NCI-H1048 (cell line): Measurements from ENCODE around the gene B2M.
A peak's percentile ranks its signal among the peaks of the same experiment; 100 is the strongest.
"Not testable (repeated sequence)": the region's sequence is repeated elsewhere in the genome, so short reads cannot be mapped to it uniquely, and the experiment has no call there.

ENCODE experiments used
- DNase-seq: peaks from one replicate; lab custom pipeline; 2025; lab: John Stamatoyannopoulos, UW

Gene B2M

DNA sequence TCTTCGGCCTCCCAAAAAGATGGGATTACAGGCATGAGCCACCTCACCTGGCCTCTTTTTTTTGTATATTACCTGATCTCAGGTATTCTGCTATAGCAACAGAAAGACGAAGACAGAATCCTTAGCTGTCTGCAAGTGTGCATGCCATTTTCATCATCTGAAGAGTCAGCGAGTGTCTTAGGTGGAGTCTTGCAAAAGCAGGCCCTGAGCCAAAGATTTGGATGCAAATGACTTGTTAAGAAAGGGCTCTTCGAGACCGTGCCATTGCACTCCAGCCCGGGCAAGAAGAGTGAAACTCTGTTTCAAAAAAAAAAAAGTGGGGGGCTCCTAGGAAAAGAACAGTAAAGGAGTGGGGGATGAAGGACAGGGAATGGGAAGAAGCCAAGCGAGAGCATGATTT is 14.8 kb downstream of the B2M start:
- no peak for DNase-seq

- no peak for DNase-seq
Measured at GRCh38 chr15:44726568-44727484, 15.5 kb downstream of the B2M start.

GRCh38 chr15:44727485-44728231 is 16.3 kb downstream of the B2M start:
- DNase-seq, result no peak

DNA sequence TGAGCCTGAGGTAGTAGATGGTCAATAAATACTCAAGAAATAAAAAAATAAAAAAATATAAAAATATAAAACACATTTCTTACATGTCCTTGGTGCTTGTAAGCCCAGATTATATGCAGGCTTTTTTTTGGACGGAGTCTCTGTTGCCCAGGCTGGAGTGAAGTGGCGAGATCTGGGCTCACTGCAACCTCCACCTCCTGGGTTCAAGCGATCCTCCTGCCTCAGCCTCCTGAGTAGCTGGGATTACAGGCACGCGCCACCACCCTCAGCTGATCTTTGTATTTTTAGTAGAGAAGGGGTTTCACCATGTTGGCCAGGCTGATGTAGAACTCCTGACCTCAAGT is 16.9 kb downstream of the B2M start:
- not testable (repeated sequence) for DNase-seq

GRCh38 chr15:44728576-44729407 is 17.5 kb downstream of the B2M start:
- peak; percentile 91 for DNase-seq

DNA sequence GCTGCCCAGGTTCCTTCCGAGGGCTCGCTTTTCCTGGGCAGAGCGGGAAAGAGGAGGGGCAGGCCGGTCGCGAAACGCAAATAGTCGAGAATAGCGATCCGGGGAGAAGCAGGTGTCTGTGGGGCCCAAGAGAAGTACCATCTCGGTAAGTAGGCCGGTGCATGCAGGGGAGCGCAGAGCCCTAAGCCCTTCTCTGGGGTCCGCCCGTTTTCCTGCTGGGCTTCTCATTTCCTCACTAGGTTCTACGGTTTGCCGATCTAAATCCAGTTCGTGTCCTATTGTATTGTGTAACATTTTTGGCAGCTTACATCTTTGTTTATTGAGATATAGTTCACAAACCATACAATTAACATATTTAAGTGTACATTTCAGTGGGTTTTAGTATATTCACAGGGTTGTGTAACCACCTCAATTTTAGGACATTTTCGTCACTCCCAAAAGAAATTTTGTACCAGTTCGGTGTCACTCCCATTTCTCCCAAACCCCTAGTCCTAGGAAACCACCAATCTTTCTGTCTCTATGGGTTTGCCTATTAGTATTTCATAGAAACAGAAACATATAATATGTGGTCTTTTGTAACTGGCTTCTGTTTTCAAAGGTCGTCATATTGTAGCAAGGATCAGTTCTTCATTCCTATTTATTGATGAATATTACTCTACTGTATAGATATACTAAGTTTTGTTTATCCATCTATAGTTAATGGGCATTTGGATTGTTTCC is 18.3 kb downstream of the B2M start:
- DNase-seq, result no peak

DNA sequence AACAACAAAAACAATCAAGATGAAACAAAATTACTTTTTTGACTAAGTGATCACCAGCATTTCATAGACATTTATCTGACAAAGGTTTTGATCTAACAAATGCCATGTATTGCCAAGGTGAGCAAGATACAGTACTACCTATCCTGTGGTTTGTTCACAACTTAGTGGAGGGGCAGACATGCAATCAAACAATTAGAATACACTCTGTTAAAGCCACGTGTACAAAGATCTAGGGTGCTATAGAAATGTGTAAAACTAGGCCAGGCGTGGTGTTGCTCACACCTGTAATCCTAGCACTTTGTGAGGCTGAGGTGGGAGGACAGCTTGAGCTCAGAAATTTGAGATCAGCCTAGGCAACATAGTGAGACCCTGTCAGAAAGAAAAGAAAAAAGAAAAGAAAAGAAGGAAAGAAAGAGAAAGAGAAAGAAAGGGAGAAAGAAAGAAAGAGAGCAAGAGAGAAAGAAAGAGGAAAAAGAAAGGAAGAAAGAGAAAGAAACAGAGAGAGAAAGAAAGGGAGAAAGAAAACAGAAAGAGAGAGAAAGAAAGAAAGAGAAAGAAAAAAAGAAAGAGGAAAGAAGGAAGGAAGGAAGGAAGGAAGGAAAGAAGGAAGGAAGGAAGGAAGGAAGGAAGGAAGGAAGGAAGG is 23.6 kb downstream of the B2M start:
- DNase-seq, result no peak

DNA sequence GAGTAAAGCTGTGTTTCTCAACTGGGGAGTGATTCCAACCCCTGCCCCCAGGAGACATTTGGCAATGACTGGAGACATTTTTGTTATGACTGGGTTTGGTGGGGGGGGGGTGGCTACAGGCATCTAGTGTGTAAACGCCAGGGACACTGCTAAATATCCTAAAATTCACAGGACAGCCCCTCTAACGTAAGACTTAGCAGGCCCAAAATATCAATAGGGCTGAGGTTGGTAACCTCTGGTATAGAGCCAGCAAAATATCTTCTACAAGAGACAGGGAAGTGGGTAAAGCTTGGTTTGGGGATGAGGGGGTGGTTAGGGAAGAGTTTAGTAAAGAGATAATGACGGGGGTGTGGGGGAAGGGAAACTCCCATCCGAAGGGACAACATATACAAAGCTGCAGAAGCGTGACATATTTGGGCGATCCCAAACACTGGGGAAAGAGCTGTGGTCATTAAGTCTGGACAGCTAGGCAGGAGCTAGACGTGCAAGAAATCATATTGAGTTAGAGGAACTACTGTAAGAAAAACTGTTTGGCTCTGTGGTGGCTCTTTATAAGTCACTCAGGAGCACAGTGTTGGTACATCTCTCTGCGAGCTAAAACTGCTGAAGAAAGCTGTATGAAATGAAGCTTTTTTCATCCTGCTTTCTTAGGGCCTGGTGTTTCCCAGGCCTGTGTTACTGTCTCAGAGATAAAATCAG is 24.3 kb downstream of the B2M start:
- no peak for DNase-seq

- no peak for DNase-seq
Measured at GRCh38 chr15:44736181-44736765, 25.0 kb downstream of the B2M start, which contains the start of gene TRIM69. Gene TRIM69 (plus strand): TSS chr15:44736528. CDS start chr15:44736705, 177 bp downstream.

GRCh38 chr15:44738340-44738984 is 27.1 kb downstream of the B2M start:
- peak; percentile 9 for DNase-seq

- DNase-seq, result not testable (repeated sequence)
Measured at GRCh38 chr15:44739222-44739847, 28.0 kb downstream of the B2M start.

DNA sequence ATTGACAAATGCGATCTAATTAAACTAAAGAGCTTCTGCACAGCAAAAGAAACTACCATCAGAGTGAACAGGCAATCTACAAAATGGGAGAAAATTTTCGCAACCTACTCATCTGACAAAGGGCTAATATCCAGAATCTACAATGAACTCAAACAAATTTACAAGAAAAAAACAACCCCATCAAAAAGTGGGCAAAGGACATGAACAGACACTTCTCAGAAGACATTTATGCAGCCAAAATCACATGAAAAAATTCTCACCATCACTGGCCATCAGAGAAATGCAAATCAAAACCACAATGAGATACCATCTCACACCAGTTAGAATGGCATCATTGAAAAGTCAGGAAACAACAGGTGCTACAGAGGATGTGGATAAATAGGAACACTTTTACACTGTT is 32.1 kb downstream of the B2M start:
- not testable (repeated sequence) for DNase-seq

GRCh38 chr15:44753345-44753744 is 42.0 kb downstream of the B2M start:
- DNase-seq, result no peak

GRCh38 chr15:44763187-44763586 is 51.9 kb downstream of the B2M start:
- no peak for DNase-seq

- DNase-seq, result no peak
Measured at GRCh38 chr15:44763848-44764247, 52.5 kb downstream of the B2M start.

DNA sequence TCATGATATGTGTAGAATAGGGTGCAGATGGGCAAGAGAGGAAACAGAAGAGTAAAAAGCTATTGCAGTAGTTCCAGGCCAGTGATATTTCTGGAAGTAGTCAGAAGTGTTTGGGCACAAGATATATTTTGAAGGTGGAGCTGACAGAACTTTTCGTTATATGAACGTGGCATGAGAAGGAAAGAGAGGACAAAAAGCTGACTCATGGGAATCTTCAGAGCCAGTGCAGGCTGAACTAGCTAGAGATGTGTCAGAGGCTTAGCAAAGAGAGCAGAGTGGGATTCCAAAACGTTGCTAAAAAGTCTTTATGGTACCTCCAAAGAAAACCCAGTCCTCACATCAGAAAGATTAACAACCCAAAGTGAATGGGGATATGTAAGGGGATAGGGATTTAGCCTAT is 53.7 kb downstream of the B2M start:
- DNase-seq, result no peak
